Neural progenitor cell (in vitro differentiated cells): ENCODE results near the gene TRIM10. TPM values are rescaled to one million over a fixed set of nuclear protein-coding genes. Genes with fewer than 3 reads are reported as not detected.

Experiments
- DNase-seq: peaks from one replicate; pipeline ENCODE4 v3.0.0-alpha.2; 2016; ENCODE audit warnings: low spot score
- H2AFZ ChIP-seq: fragments of 200-600 bp; sonication (generic); replicated peaks from 2 replicates; pipeline ENCODE4 v1.6.1; 2016; ENCODE audit warnings: antibody characterized with exemption
- H3F3A ChIP-seq: fragments of 200-600 bp; sonication (generic); 2 replicates; pipeline ENCODE4 v1.6.1; 2016; ENCODE audit warnings: antibody characterized with exemption, low read depth
- H3K27ac ChIP-seq: fragments of 200-600 bp; sonication (generic); 2 replicates; pipeline ENCODE4 v1.5.1; 2016; ENCODE audit warnings: mild to moderate bottlenecking
- H3K27me3 ChIP-seq: fragments of 200-600 bp; sonication (generic); 2 replicates; pipeline ENCODE4 v1.6.1; 2016; ENCODE audit warnings: mild to moderate bottlenecking, moderate library complexity
- H3K36me3 ChIP-seq: fragments of 200-600 bp; sonication (generic); 2 replicates; pipeline ENCODE4 v1.5.1; 2016
- H3K4me1 ChIP-seq: fragments of 200-600 bp; sonication (generic); 2 replicates; pipeline ENCODE4 v1.6.1; 2016; ENCODE audit warnings: mixed run types
- H3K4me2 ChIP-seq: fragments of 200-600 bp; sonication (generic); 2 replicates; pipeline ENCODE4 v1.6.1; 2016
- H3K4me3 ChIP-seq: fragments of 200-600 bp; sonication (generic); 2 replicates; pipeline ENCODE4 v1.5.1; 2016
- H3K79me2 ChIP-seq: fragments of 200-600 bp; sonication (generic); 2 replicates; pipeline ENCODE4 v1.6.1; 2016; ENCODE audit warnings: low read depth
- H3K9ac ChIP-seq: fragments of 200-600 bp; sonication (generic); 2 replicates; pipeline ENCODE4 v1.6.1; 2016
- H3K9me3 ChIP-seq: fragments of 200-600 bp; sonication (generic); 2 replicates; pipeline ENCODE4 v1.5.1; 2016; ENCODE audit warnings: low read depth
- H4K20me1 ChIP-seq: fragments of 200-600 bp; sonication (generic); 2 replicates; pipeline ENCODE4 v1.6.1; 2016; ENCODE audit warnings: low read depth
- H3K27ac Mint-ChIP-seq: 3 replicates; pipeline ENCODE4 v1.8.0; 2021; ENCODE audit warnings: mixed read lengths
- H3K27me3 Mint-ChIP-seq: 2 replicates; pipeline ENCODE4 v1.8.0; 2022; ENCODE audit warnings: low read depth, mild to moderate bottlenecking, inconsistent platforms, moderate library complexity, mixed read lengths; ENCODE audit not compliant: insufficient read depth
- H3K36me3 Mint-ChIP-seq: 3 replicates; pipeline ENCODE4 v1.8.0; 2021; ENCODE audit warnings: mixed read lengths
- H3K4me1 Mint-ChIP-seq: 3 replicates; pipeline ENCODE4 v1.8.0; 2021; ENCODE audit warnings: mixed read lengths
- H3K4me3 Mint-ChIP-seq: 3 replicates; pipeline ENCODE4 v1.8.0; 2021; ENCODE audit warnings: mild to moderate bottlenecking, moderate library complexity, mixed read lengths
- H3K9me3 Mint-ChIP-seq: 3 replicates; pipeline ENCODE4 v1.8.0; 2020; ENCODE audit warnings: mixed read lengths
- EZH2 ChIP-seq: fragments of 200-600 bp; sonication (generic); IDR thresholded peaks from 2 replicates; pipeline ENCODE4 v1.6.1; 2017; ENCODE audit warnings: antibody characterized with exemption, mild to moderate bottlenecking, moderate library complexity
- EZH2phosphoT487 ChIP-seq: fragments of 200-600 bp; sonication (generic); IDR thresholded peaks from 2 replicates; pipeline ENCODE4 v1.6.1; 2017; ENCODE audit warnings: antibody characterized with exemption
- total RNA-seq: library from RNA; depleted of rRNA; stranded (reverse); fragments of >200 nt; gene quantifications from 2 replicates; pipeline ENCODE4 v1.2.3, GENCODE V29; 2015; ENCODE audit warnings: low replicate concordance
- TF ChIP-seq, protein P1 (sequence below): fragments of 200-600 bp; sonication (generic); IDR thresholded peaks from 2 replicates; pipeline ENCODE4 v1.5.1; 2017; ENCODE audit warnings: antibody characterized with exemption, mild to moderate bottlenecking

TRIM10 gene
- total RNA-seq, 1 donor from 2014 or later = not detected

DNA sequence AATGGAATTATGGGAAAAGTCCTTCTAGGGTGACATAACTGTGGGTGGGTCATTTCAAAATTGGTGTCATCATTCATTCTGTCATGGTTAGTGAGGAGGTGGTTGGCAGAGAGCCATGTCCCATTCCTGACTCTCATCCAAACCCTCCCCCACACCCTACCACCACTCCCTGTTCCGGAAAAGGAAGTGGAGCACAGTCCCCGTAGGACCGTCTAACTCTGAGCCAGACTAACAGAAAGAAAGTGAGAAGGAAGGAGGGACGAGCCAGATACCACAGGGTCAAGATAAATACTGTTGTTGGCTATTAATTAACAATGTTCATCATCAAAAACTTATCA, 4.8 kb downstream of the TRIM10 start:
- no peaks in the 10 kb centered on the region for H3K9me3 Mint-ChIP-seq
- Histone ChIP-seq H3K4me3 (no peak overlapping the region), H3F3A (no peaks in the 10 kb centered on the region), H3K9ac (no peak overlapping the region), H3K4me2 (no peak overlapping the region), H3K9me3 (no peaks in the 10 kb centered on the region), H3K79me2 (no peaks in the 10 kb centered on the region), H3K27me3 (peaks cover 31% of the 10 kb centered on the region), H2AFZ (no peak overlapping the region), H3K36me3 (no peaks in the 10 kb centered on the region), H3K27ac (no peak overlapping the region), H3K4me1 (no peaks in the 10 kb centered on the region), H4K20me1 (no peaks in the 10 kb centered on the region)
- H3K4me1 Mint-ChIP-seq = no peaks in the 10 kb centered on the region
- H3K27ac Mint-ChIP-seq = no peak overlapping the region
- TF ChIP-seq, protein P1, sequence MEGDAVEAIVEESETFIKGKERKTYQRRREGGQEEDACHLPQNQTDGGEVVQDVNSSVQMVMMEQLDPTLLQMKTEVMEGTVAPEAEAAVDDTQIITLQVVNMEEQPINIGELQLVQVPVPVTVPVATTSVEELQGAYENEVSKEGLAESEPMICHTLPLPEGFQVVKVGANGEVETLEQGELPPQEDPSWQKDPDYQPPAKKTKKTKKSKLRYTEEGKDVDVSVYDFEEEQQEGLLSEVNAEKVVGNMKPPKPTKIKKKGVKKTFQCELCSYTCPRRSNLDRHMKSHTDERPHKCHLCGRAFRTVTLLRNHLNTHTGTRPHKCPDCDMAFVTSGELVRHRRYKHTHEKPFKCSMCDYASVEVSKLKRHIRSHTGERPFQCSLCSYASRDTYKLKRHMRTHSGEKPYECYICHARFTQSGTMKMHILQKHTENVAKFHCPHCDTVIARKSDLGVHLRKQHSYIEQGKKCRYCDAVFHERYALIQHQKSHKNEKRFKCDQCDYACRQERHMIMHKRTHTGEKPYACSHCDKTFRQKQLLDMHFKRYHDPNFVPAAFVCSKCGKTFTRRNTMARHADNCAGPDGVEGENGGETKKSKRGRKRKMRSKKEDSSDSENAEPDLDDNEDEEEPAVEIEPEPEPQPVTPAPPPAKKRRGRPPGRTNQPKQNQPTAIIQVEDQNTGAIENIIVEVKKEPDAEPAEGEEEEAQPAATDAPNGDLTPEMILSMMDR = no peak
- TF ChIP-seq EZH2phosphoT487 = no peak
- no peak for TF ChIP-seq EZH2
- H3K27me3 Mint-ChIP-seq = peaks cover 6% of the 10 kb centered on the region
- H3K4me3 Mint-ChIP-seq = no peak overlapping the region
- DNase-seq = no peak
- no peaks in the 10 kb centered on the region for H3K36me3 Mint-ChIP-seq

DNA sequence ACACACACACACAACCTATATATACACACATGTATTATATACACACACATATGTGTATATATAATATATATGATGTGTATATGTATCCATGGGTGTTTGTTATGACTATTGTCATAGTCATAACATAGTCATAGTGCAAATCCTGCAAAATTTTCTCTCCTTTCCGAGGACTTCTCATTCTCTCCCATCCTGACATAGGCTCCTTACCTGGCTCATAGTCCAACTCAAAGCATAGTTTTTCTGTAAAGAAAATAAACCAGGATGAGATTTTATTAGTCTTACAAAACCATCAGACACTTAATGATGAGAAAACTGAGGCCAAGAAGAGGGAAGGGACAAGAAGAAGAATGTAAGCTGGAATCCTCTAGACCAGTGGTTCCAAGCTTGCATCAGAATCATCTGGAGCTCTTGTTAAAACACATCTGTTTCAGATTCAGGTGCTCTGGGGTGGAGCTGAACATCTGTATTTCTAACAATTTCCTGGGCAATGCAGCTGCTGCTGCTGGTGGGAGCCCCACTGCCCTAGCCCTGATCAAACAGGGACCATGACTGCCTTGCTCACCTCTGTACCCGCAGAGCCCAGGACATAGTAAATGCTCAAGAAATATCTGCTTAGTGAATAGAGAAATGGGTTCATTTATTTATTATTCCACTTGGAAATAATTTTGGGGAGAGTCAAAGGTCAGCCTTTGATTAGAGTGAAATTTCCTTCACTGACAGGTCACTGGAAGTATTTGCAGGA, 5.3 kb downstream of the TRIM10 start:
- no peak overlapping the region for H3K4me3 Mint-ChIP-seq
- H3K79me2 ChIP-seq = no peaks in the 10 kb centered on the region
- no peaks in the 10 kb centered on the region for H3K4me1 ChIP-seq
- no peaks in the 10 kb centered on the region for H4K20me1 ChIP-seq
- H3K27me3 ChIP-seq = peaks cover 31% of the 10 kb centered on the region
- no peak overlapping the region for H2AFZ ChIP-seq
- no peaks in the 10 kb centered on the region for H3K9me3 ChIP-seq
- H3K27ac Mint-ChIP-seq = no peak overlapping the region
- no peaks in the 10 kb centered on the region for H3K36me3 ChIP-seq
- H3K4me2 ChIP-seq = no peak overlapping the region
- H3K4me3 ChIP-seq = no peak overlapping the region
- DNase-seq = no peak
- TF ChIP-seq EZH2phosphoT487 (no peak), EZH2 (no peak)
- TF ChIP-seq, protein P1 = no peak
- H3K9ac ChIP-seq = no peak overlapping the region
- no peaks in the 10 kb centered on the region for H3K9me3 Mint-ChIP-seq
- no peaks in the 10 kb centered on the region for H3K36me3 Mint-ChIP-seq
- H3K4me1 Mint-ChIP-seq = no peaks in the 10 kb centered on the region
- peaks cover 6% of the 10 kb centered on the region for H3K27me3 Mint-ChIP-seq
- H3F3A ChIP-seq = no peaks in the 10 kb centered on the region
- H3K27ac ChIP-seq = no peak overlapping the region

DNA sequence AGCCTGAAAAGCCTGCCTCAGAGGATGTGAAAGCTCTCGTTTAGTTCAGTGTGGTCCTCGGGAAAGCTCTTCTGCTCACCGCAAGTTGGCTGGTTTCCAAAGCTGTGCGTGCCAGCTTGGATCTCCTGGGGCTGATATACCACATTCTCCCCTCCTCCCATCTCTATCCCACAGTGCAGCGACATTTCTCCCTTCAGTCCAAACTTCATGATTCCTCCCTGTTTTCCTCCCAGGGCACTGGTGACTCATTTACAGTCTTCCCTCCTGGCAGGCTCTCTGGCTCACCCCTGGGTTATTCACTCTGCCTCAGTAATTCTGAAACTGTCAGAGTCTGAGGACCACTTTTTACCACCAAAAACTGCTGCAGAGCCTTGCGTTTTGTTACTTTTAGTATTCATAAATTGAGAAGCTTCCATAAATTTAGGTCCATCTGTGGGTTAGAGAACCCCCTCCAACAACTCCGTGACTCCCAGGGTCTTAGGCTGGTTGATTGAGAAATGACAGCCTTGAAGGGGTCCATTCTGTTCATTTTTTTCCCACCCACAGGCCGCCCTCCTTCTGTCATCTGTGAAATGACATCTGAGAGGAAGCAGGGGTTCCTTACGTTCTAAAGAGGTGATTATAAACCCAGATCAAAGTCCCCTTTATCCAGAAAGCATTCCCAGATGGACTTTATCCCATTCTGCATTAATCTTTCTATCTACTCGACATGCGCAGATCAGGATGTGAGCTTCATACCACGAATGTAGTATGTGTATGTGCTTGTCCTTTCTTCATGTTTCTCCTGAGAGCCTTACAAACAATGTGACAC, 6.1 kb downstream of the TRIM10 start:
- Histone ChIP-seq H3K27ac (no peak overlapping the region), H2AFZ (no peak overlapping the region), H3K4me2 (no peak overlapping the region), H3K27me3 (peaks cover 31% of the 10 kb centered on the region), H3K4me1 (no peaks in the 10 kb centered on the region), H3K36me3 (no peaks in the 10 kb centered on the region), H4K20me1 (no peaks in the 10 kb centered on the region), H3K4me3 (no peak overlapping the region), H3K9ac (no peak overlapping the region), H3F3A (no peaks in the 10 kb centered on the region), H3K79me2 (no peaks in the 10 kb centered on the region), H3K9me3 (no peaks in the 10 kb centered on the region)
- Mint-ChIP-seq H3K4me3 (no peak overlapping the region), H3K27me3 (peaks cover 8% of the 10 kb centered on the region), H3K4me1 (no peaks in the 10 kb centered on the region), H3K9me3 (no peaks in the 10 kb centered on the region), H3K36me3 (no peaks in the 10 kb centered on the region), H3K27ac (no peak overlapping the region)
- DNase-seq = no peak
- TF ChIP-seq EZH2phosphoT487 = no peak
- TF ChIP-seq EZH2 = no peak
- TF ChIP-seq, protein P1 = no peak
